ENCODE measurements around the gene UXS1. TPM values are rescaled to one million over a fixed set of nuclear protein-coding genes. Genes with fewer than 3 reads are reported as not detected.
A peak's percentile ranks its signal among the peaks of the same experiment; 100 is the strongest.

Gene UXS1
- total and polyA plus RNA-seq, 2 donors from 2014 or later = 56.6 to 74.4 TPM

- Histone ChIP-seq H3K36me3 (ENCODE audit: control insufficient read depth in 2 of 3, insufficient read depth in 3 of 3, low read length in 3 of 3) (no peaks in the 10 kb centered on the region), H3K4me3 (ENCODE audit: low read length in 3 of 3) (no peak overlapping the region), H3K9me3 (ENCODE audit: control insufficient read depth in 2 of 3, insufficient read depth in 1 of 3, low read length in 3 of 3) (no peaks in the 10 kb centered on the region), H3K27ac (ENCODE audit: low read depth in 2 of 2, low read length in 2 of 2) (no peak overlapping the region), H3K4me1 (ENCODE audit: control insufficient read depth in 2 of 3, insufficient read depth in 2 of 3, low read depth in 1 of 3, low read length in 3 of 3) (peaks cover 0 to 9% (median 5%) of the 10 kb centered on the region in 3 donors), H3K9ac (ENCODE audit: low read length in 3 of 3) (no peak overlapping the region), H3K27me3 (ENCODE audit: control insufficient read depth, insufficient read depth, low read length) (no peaks in the 10 kb centered on the region)
- TF ChIP-seq CTCF (IDR thresholded peaks at IDR 0.05; ENCODE audit: borderline replicate concordance, extremely low read depth, insufficient read depth) = no peak
- DNase-seq (no peak), FAIRE-seq (no peak)
- intact Hi-C loops (cut with DNase I) = no loop called here
Observed at GRCh38 chr2:106184857-106185256, 9.2 kb downstream of the UXS1 start.

GRCh38 chr2:106184394-106184793 is 9.7 kb downstream of the UXS1 start:
- Histone ChIP-seq H3K27ac (ENCODE audit: low read depth in 2 of 2, low read length in 2 of 2) (no peak overlapping the region), H3K36me3 (ENCODE audit: control insufficient read depth in 2 of 3, insufficient read depth in 3 of 3, low read length in 3 of 3) (no peaks in the 10 kb centered on the region), H3K4me1 (ENCODE audit: control insufficient read depth in 2 of 3, insufficient read depth in 2 of 3, low read depth in 1 of 3, low read length in 3 of 3) (peaks cover 0 to 9% (median 5%) of the 10 kb centered on the region in 3 donors), H3K9me3 (ENCODE audit: control insufficient read depth in 2 of 3, insufficient read depth in 1 of 3, low read length in 3 of 3) (no peaks in the 10 kb centered on the region), H3K9ac (ENCODE audit: low read length in 3 of 3) (no peak overlapping the region), H3K4me3 (ENCODE audit: low read length in 3 of 3) (no peak overlapping the region), H3K27me3 (ENCODE audit: control insufficient read depth, insufficient read depth, low read length) (no peaks in the 10 kb centered on the region)
- intact Hi-C loops (cut with DNase I) = no loop called here
- no peak for FAIRE-seq
- no peak for DNase-seq
- TF ChIP-seq CTCF (IDR thresholded peaks at IDR 0.05; ENCODE audit: borderline replicate concordance, extremely low read depth, insufficient read depth) = no peak

GRCh38 chr2:106183101-106183696 is 10.9 kb downstream of the UXS1 start:
- H3K9me3 ChIP-seq (ENCODE audit: control insufficient read depth in 2 of 3, insufficient read depth in 1 of 3, low read length in 3 of 3) = no peaks in the 10 kb centered on the region
- peak in 2 of 5 donors; percentile 60 to 77 for DNase-seq
- intact Hi-C loops (cut with DNase I) = no loop called here
- no peaks in the 10 kb centered on the region for H3K27me3 ChIP-seq (ENCODE audit: control insufficient read depth, insufficient read depth, low read length)
- no peak overlapping the region for H3K4me3 ChIP-seq (ENCODE audit: low read length in 3 of 3)
- H3K9ac ChIP-seq (ENCODE audit: low read length in 3 of 3) = peak overlapping the region in 1 of 3 donors; percentile 55
- H3K4me1 ChIP-seq (ENCODE audit: control insufficient read depth in 2 of 3, insufficient read depth in 2 of 3, low read depth in 1 of 3, low read length in 3 of 3) = peaks cover 0 to 6% (median 0%) of the 10 kb centered on the region in 3 donors
- H3K36me3 ChIP-seq (ENCODE audit: control insufficient read depth in 2 of 3, insufficient read depth in 3 of 3, low read length in 3 of 3) = no peaks in the 10 kb centered on the region
- FAIRE-seq = no peak
- TF ChIP-seq CTCF (IDR thresholded peaks at IDR 0.05; ENCODE audit: borderline replicate concordance, extremely low read depth, insufficient read depth) = no peak
- no peak overlapping the region for H3K27ac ChIP-seq (ENCODE audit: low read depth in 2 of 2, low read length in 2 of 2)

GRCh38 chr2:106181064-106181463 is 13.0 kb downstream of the UXS1 start:
- H3K27ac ChIP-seq (ENCODE audit: low read depth in 2 of 2, low read length in 2 of 2) = no peak overlapping the region
- no peak for FAIRE-seq
- H3K27me3 ChIP-seq (ENCODE audit: control insufficient read depth, insufficient read depth, low read length) = no peaks in the 10 kb centered on the region
- no peak for DNase-seq
- no peak overlapping the region for H3K9ac ChIP-seq (ENCODE audit: low read length in 3 of 3)
- H3K9me3 ChIP-seq (ENCODE audit: control insufficient read depth in 2 of 3, insufficient read depth in 1 of 3, low read length in 3 of 3) = no peaks in the 10 kb centered on the region
- intact Hi-C loops (cut with DNase I) = no loop called here
- no peak for TF ChIP-seq CTCF (IDR thresholded peaks at IDR 0.05; ENCODE audit: borderline replicate concordance, extremely low read depth, insufficient read depth)
- H3K4me3 ChIP-seq (ENCODE audit: low read length in 3 of 3) = no peak overlapping the region
- H3K36me3 ChIP-seq (ENCODE audit: control insufficient read depth in 2 of 3, insufficient read depth in 3 of 3, low read length in 3 of 3) = no peaks in the 10 kb centered on the region
- H3K4me1 ChIP-seq (ENCODE audit: control insufficient read depth in 2 of 3, insufficient read depth in 2 of 3, low read depth in 1 of 3, low read length in 3 of 3) = peaks cover 0 to 9% (median 2%) of the 10 kb centered on the region in 3 donors
